Transverse colon (tissue), 4 donors: Measurements from ENCODE around the gene BAIAP2. TPM values are rescaled to one million over a fixed set of nuclear protein-coding genes. Genes with fewer than 3 reads are reported as not detected.

Source experiments
- DNase-seq: peaks from one replicate; pipeline ENCODE4 v3.0.0-alpha.2; 2019
- H3K27ac ChIP-seq, 4 donors: fragments of 200-600 bp; sonication (generic); 2 replicates each; pipeline ENCODE4 v1.5.1; 2016 to 2018; ENCODE audit warnings: inconsistent platforms in 4 of 4
- H3K27me3 ChIP-seq: fragments of 200-600 bp; sonication (generic); 2 replicates; pipeline ENCODE4 v1.5.1; 2017; ENCODE audit warnings: inconsistent platforms
- H3K36me3 ChIP-seq, 4 donors: fragments of 200-600 bp; sonication (generic); 2 replicates each; pipeline ENCODE4 v1.5.1; 2017 to 2019; ENCODE audit warnings: inconsistent platforms in 4 of 4
- H3K4me1 ChIP-seq, 4 donors: fragments of 200-600 bp; sonication (generic); 2 replicates each; pipeline ENCODE4 v1.5.1; 2017 to 2020; ENCODE audit warnings: inconsistent platforms in 4 of 4
- H3K4me3 ChIP-seq, 4 donors: fragments of 200-600 bp; sonication (generic); 1 replicate in 1 of 4; 2 replicates in 3 of 4; pipeline versions ENCODE4 v1.5.1 to v1.6.1; 2017 to 2019; ENCODE audit warnings: inconsistent platforms in 4 of 4
- H3K9me3 ChIP-seq, 2 donors: fragments of 200-600 bp; sonication (generic); 2 replicates each; pipeline ENCODE4 v1.5.1; 2017 to 2019; ENCODE audit warnings: inconsistent platforms in 2 of 2
- EP300 ChIP-seq: sonication (generic); formaldehyde crosslinking; IDR thresholded peaks from one replicate; pipeline ENCODE4 v1.6.1; 2017; ENCODE audit warnings: antibody characterized with exemption, low read depth
- POLR2A ChIP-seq: fragments of 450-650 bp; IDR thresholded peaks from one replicate; pipeline ENCODE4 v1.6.1; 2016; ENCODE audit warnings: antibody characterized with exemption, mild to moderate bottlenecking, moderate library complexity
- POLR2AphosphoS5 ChIP-seq, 3 donors: sonication (generic); formaldehyde crosslinking; IDR thresholded peaks; one replicate each; pipeline ENCODE4 v1.6.1; 2016; ENCODE audit warnings: antibody characterized with exemption in 3 of 3
- WGBS, 2 donors: methylation state at CpG; one replicate each; pipeline ENCODE4 v1.1.5; 2018; ENCODE audit warnings: low coverage in 1 of 2; 5-methylcytosine and 5-hydroxymethylcytosine counted together
- in situ Hi-C, 4 donors: fragments of 200-750 bp; cut with MboI; loops; one replicate each; pipeline versions ENCODE4 v1.15.0 to v1.15.1; 2017; ENCODE audit warnings: low sequenced_read_pairs in 3 of 4, low pct_ligation_motif_present in 1 of 4, low pct_unique_long_range_greater_than_20kb in 1 of 4
- intact Hi-C: fragments of 100-400 bp; cut with DNase I; formaldehyde crosslinking; loops from one replicate; pipeline ENCODE4 v1.15.1; 2023; ENCODE audit warnings: low total_unique reads
- total RNA-seq, 4 donors: library from RNA; depleted of rRNA; stranded (reverse); fragments of >200 nt; gene quantifications; one replicate each; pipeline ENCODE4 v1.1.0, GENCODE V29; 2016
- TF ChIP-seq, protein P1 (sequence below), 5 experiments: fragments of 200-600 bp in 3 of 5; fragments of 450-650 bp in 2 of 5; sonication (generic) in 3 of 5; IDR thresholded peaks; 1 replicate in 2 of 5; 2 replicates in 3 of 5; pipeline ENCODE4 v1.5.1; 2016 to 2017; ENCODE audit warnings: antibody characterized with exemption in 5 of 5, inconsistent platforms in 3 of 5, mild to moderate bottlenecking in 2 of 5, moderate library complexity in 1 of 5

BAIAP2 gene
- total RNA-seq, 4 donors from 2014 or later, result 11.7 to 62.1 (median 39.6) TPM

- intact Hi-C loops (loop anchor here (5.0 kb wide), 1 partner anchor 46 kb away; no protein-coding TSS in a partner anchor), in situ Hi-C loops (no loop called here)
- WGBS, 2 donors, result 71 to 87% methylated on average over 2 to 30 of the region's 34 CpGs
- Histone ChIP-seq H3K9me3 (no peaks in the 10 kb centered on the region), H3K27ac (peak overlapping the region in 1 of 4 donors; percentile 78), H3K36me3 (no peaks in the 10 kb centered on the region), H3K4me1 (peaks cover 10 to 58% (median 34%) of the 10 kb centered on the region in 4 donors), H3K27me3 (peaks cover 13% of the 10 kb centered on the region), H3K4me3 (no peak overlapping the region)
- no peak for DNase-seq
- no peak for TF ChIP-seq POLR2AphosphoS5 (IDR thresholded peaks at IDR 0.05)
- no peak for TF ChIP-seq EP300
- TF ChIP-seq, protein P1, sequence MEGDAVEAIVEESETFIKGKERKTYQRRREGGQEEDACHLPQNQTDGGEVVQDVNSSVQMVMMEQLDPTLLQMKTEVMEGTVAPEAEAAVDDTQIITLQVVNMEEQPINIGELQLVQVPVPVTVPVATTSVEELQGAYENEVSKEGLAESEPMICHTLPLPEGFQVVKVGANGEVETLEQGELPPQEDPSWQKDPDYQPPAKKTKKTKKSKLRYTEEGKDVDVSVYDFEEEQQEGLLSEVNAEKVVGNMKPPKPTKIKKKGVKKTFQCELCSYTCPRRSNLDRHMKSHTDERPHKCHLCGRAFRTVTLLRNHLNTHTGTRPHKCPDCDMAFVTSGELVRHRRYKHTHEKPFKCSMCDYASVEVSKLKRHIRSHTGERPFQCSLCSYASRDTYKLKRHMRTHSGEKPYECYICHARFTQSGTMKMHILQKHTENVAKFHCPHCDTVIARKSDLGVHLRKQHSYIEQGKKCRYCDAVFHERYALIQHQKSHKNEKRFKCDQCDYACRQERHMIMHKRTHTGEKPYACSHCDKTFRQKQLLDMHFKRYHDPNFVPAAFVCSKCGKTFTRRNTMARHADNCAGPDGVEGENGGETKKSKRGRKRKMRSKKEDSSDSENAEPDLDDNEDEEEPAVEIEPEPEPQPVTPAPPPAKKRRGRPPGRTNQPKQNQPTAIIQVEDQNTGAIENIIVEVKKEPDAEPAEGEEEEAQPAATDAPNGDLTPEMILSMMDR (IDR thresholded peaks at IDR 0.05), result no peak
- TF ChIP-seq POLR2A, result no peak
These were observed 2.1 kb upstream of the BAIAP2 start for GRCh38 chr17:81032641-81033480.

DNA sequence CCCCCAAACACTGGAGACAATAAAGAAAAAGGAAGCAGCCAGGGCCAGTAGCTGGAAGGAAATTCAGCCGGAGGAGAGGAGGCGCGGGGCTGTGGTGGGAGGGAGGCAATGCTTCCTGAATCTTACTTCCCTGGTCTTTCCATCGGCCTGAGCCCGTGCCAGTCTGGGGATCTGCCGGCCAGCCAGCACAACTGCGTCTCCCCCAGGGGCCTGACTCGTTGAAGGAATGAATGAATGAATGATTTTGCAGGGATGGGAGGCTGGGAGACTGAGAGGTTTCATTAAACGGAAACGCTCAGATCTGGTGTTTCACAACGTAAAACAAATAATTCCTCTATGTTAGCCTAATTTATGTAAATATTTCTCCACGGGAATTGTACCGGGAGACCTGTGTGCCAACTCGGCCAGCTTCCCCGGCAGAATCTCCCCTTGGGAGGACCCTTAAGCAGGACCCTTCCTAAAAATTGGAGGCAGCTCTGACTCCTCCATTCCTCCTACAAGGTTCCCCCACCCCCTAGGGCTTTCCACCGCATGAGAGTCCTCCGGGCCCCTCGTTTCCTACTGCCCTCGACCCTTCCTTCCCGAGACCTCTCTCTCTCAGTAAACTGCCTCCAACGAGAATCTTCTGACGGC, 1.3 kb upstream of the BAIAP2 start:
- H3K27me3 ChIP-seq, result peaks cover 5% of the 10 kb centered on the region
- H3K9me3 ChIP-seq, result no peaks in the 10 kb centered on the region
- TF ChIP-seq, protein P1 (IDR thresholded peaks at IDR 0.05), result no peak
- no peak for TF ChIP-seq EP300
- TF ChIP-seq POLR2A, result no peak
- TF ChIP-seq POLR2AphosphoS5 (IDR thresholded peaks at IDR 0.05), result no peak
- peak overlapping the region; percentile 68 to 82 (median 79) for H3K4me3 ChIP-seq
- no peaks in the 10 kb centered on the region for H3K36me3 ChIP-seq
- in situ Hi-C loops (no loop called here), intact Hi-C loops (loop anchor here (5.0 kb wide), 1 partner anchor 46 kb away; no protein-coding TSS in a partner anchor)
- no peak for DNase-seq
- peaks cover 10 to 60% (median 37%) of the 10 kb centered on the region in 4 donors for H3K4me1 ChIP-seq
- H3K27ac ChIP-seq, result peak overlapping the region; percentile 62 to 81 (median 72)
- 9 to 13% methylated on average over 11 to 22 of the region's 22 CpGs for WGBS, 2 donors

DNA sequence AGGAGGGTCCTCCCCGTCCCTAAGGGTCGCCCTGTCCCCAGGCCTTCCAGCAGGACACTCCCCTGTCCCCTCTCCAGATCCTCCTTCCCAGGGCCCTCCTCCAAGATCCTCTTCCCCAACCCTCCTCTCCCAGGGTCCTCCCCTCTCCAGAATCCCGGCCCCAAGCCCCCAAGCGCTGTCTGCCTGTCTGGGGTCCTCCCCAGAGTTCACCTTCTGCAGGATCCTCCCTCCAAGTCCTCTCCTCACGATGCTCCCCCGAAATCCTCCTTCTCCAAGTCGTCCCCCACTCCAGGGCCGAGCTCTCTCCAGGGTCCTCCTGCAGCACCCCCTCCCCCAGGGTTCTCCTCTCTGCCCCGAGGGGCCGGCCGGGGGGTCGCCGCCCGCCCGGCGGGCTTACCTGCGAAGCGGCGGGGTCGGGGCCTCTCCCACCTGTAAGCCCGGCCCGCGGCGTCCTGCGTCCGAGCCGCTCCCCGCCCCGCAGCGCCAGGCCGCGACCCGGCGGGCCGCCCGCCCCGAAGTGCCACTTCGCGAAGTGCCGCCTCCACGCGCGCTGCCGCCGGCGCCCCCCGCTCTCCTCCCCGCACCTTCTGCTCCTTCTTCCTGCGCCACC, 678 bp upstream of the BAIAP2 start:
- DNase-seq, result no peak
- in situ Hi-C loops, result no loop called here
- TF ChIP-seq POLR2AphosphoS5 (IDR thresholded peaks at IDR 0.05), result no peak
- no peak for TF ChIP-seq EP300
- TF ChIP-seq, protein P1 (IDR thresholded peaks at IDR 0.05), result no peak
- no peak for TF ChIP-seq POLR2A
- intact Hi-C loops, result loop anchor here (5.0 kb wide), 1 partner anchor 47 kb away; no protein-coding TSS in a partner anchor
- WGBS, 2 donors, result 1 to 8% methylated on average over 5 to 43 of the region's 49 CpGs
- H3K4me1 ChIP-seq, result peaks cover 10 to 65% (median 41%) of the 10 kb centered on the region in 4 donors
- H3K4me3 ChIP-seq, result peak overlapping the region; percentile 68 to 82 (median 79)
- H3K9me3 ChIP-seq, result no peaks in the 10 kb centered on the region
- H3K27me3 ChIP-seq, result no peaks in the 10 kb centered on the region
- no peaks in the 10 kb centered on the region for H3K36me3 ChIP-seq
- H3K27ac ChIP-seq, result peak overlapping the region; percentile 62 to 81 (median 72)
